Trophoblast cell (in vitro differentiated cells and primary cell): ENCODE data around the gene PRKAR1B.

ENCODE experiments used
- DNase-seq, 2 donors: peaks; one replicate each; pipeline ENCODE4 v3.0.0-alpha.2; 2016
- H2AFZ ChIP-seq: 2 replicates; pipeline ENCODE4 v1.6.1; 2013; ENCODE audit warnings: low read length, moderate library complexity, mild to moderate bottlenecking; ENCODE audit not compliant: insufficient read depth, poor library complexity
- H2AK5ac ChIP-seq: 2 replicates; pipeline ENCODE4 v1.6.1; 2013; ENCODE audit warnings: mild to moderate bottlenecking, low read length
- H2BK120ac ChIP-seq: 2 replicates; pipeline ENCODE4 v1.6.1; 2013; ENCODE audit warnings: low read length, mild to moderate bottlenecking, moderate library complexity; ENCODE audit not compliant: insufficient read depth, poor library complexity
- H2BK12ac ChIP-seq: 2 replicates; pipeline ENCODE4 v1.6.1; 2013; ENCODE audit warnings: mild to moderate bottlenecking, low read length, moderate library complexity
- H2BK5ac ChIP-seq: 2 replicates; pipeline ENCODE4 v1.6.1; 2013; ENCODE audit warnings: low read length, low read depth, moderate library complexity, mild to moderate bottlenecking; ENCODE audit not compliant: poor library complexity
- H3K14ac ChIP-seq: 2 replicates; pipeline ENCODE4 v1.6.1; 2013; ENCODE audit warnings: mild to moderate bottlenecking, low read length
- H3K18ac ChIP-seq: 2 replicates; pipeline ENCODE4 v1.6.1; 2013; ENCODE audit warnings: mild to moderate bottlenecking, low read length
- H3K23ac ChIP-seq: 2 replicates; pipeline ENCODE4 v1.6.1; 2013; ENCODE audit warnings: low read length
- H3K27ac ChIP-seq: 2 replicates; pipeline ENCODE4 v1.5.1; 2013; ENCODE audit warnings: low read depth, mild to moderate bottlenecking, inconsistent platforms, low read length, moderate library complexity
- H3K27me3 ChIP-seq: 2 replicates; pipeline ENCODE4 v1.6.1; 2013; ENCODE audit warnings: inconsistent platforms, mild to moderate bottlenecking, low read length, moderate library complexity; ENCODE audit not compliant: insufficient read depth
- H3K36me3 ChIP-seq, 2 experiments: 1 replicate in 1 of 2; 2 replicates in 1 of 2; pipeline ENCODE4 v1.6.1; 2013; ENCODE audit warnings: low read length in 2 of 2, mild to moderate bottlenecking in 2 of 2, moderate library complexity in 1 of 2; ENCODE audit not compliant: insufficient read depth in 2 of 2, control insufficient read depth in 1 of 2
- H3K4ac ChIP-seq: 2 replicates; pipeline ENCODE4 v1.6.1; 2013; ENCODE audit warnings: low read depth, mild to moderate bottlenecking, low read length, moderate library complexity
- H3K4me1 ChIP-seq, 2 experiments: 1 replicate in 1 of 2; 2 replicates in 1 of 2; pipeline ENCODE4 v1.6.1; 2013; ENCODE audit warnings: low read length in 2 of 2, mild to moderate bottlenecking in 2 of 2, moderate library complexity in 1 of 2; ENCODE audit not compliant: insufficient read depth in 2 of 2, control insufficient read depth in 1 of 2
- H3K4me2 ChIP-seq: 2 replicates; pipeline ENCODE4 v1.6.1; 2013; ENCODE audit warnings: inconsistent platforms, mild to moderate bottlenecking, low read length, moderate library complexity
- H3K4me3 ChIP-seq: 2 replicates; pipeline ENCODE4 v1.5.1; 2013; ENCODE audit warnings: mild to moderate bottlenecking, low read depth, low read length, inconsistent platforms
- H3K79me1 ChIP-seq: one replicate; pipeline ENCODE4 v1.6.1; 2013; ENCODE audit warnings: low read length
- H3K79me2 ChIP-seq: 2 replicates; pipeline ENCODE4 v1.6.1; 2013; ENCODE audit warnings: low read length, mild to moderate bottlenecking; ENCODE audit not compliant: control insufficient read depth, insufficient read depth, poor library complexity
- H3K9ac ChIP-seq: 2 replicates; pipeline ENCODE4 v1.6.1; 2013; ENCODE audit warnings: mild to moderate bottlenecking, low read length
- H3K9me3 ChIP-seq: 2 replicates; pipeline ENCODE4 v1.6.1; 2013; ENCODE audit warnings: low read depth, mild to moderate bottlenecking, control low read depth, inconsistent platforms, low read length; ENCODE audit not compliant: insufficient read depth
- H4K12ac ChIP-seq: 2 replicates; pipeline ENCODE4 v1.6.1; 2013; ENCODE audit warnings: low read depth, mild to moderate bottlenecking, low read length, moderate library complexity
- H4K8ac ChIP-seq: 2 replicates; pipeline ENCODE4 v1.6.1; 2013; ENCODE audit warnings: low read depth, mild to moderate bottlenecking, low read length, moderate library complexity
- H4K91ac ChIP-seq: one replicate; pipeline ENCODE4 v1.6.1; 2013; ENCODE audit warnings: low read depth, mild to moderate bottlenecking, low read length, moderate library complexity
- WGBS: extraction: QIAGEN DNeasy Blood & Tissue Kit; methylation state at CpG from one replicate; pipeline ENCODE4 v1.1.7; 2013; ENCODE audit warnings: missing lambda C conversion rate; ENCODE audit not compliant: insufficient read length, insufficient coverage; ENCODE audit errors: extremely low coverage; 5-methylcytosine and 5-hydroxymethylcytosine counted together

Gene PRKAR1B

GRCh38 chr7:761631-762030 lies 34.5 kb upstream of the PRKAR1B start:
- no CpG with 5 or more reads among the region's 11 CpGs for WGBS
- H3K4me1 ChIP-seq, result no peaks in the 10 kb centered on the region
- peaks cover 53 to 63% of the 10 kb centered on the region in 2 experiments for H3K36me3 ChIP-seq
- H4K12ac ChIP-seq, result no peak overlapping the region
- no peak overlapping the region for H3K4me3 ChIP-seq
- no peaks in the 10 kb centered on the region for H3K27me3 ChIP-seq
- H3K9me3 ChIP-seq, result peaks cover 3% of the 10 kb centered on the region
- H3K18ac ChIP-seq, result no peak overlapping the region
- no peaks in the 10 kb centered on the region for H3K79me2 ChIP-seq
- H3K79me1 ChIP-seq, result no peaks in the 10 kb centered on the region
- no peak overlapping the region for H2AK5ac ChIP-seq
- no peak overlapping the region for H4K91ac ChIP-seq
- no peak overlapping the region for H2BK120ac ChIP-seq
- H3K4me2 ChIP-seq, result no peak overlapping the region
- no peak overlapping the region for H2BK12ac ChIP-seq
- no peak overlapping the region for H3K9ac ChIP-seq
- no peak overlapping the region for H2BK5ac ChIP-seq
- H3K14ac ChIP-seq, result no peak overlapping the region
- DNase-seq, result no peak
- H2AFZ ChIP-seq, result no peak overlapping the region
- H3K23ac ChIP-seq, result no peak overlapping the region
- no peak overlapping the region for H3K4ac ChIP-seq
- H3K27ac ChIP-seq, result no peak overlapping the region
- H4K8ac ChIP-seq, result no peak overlapping the region

GRCh38 chr7:761101-761500 lies 34.0 kb upstream of the PRKAR1B start:
- no peak overlapping the region for H3K4me3 ChIP-seq
- H4K8ac ChIP-seq, result no peak overlapping the region
- H2BK12ac ChIP-seq, result no peak overlapping the region
- no peak overlapping the region for H4K12ac ChIP-seq
- no peak for DNase-seq
- H3K27ac ChIP-seq, result no peak overlapping the region
- peaks cover 3% of the 10 kb centered on the region for H3K9me3 ChIP-seq
- H2AK5ac ChIP-seq, result no peak overlapping the region
- no peak overlapping the region for H2BK120ac ChIP-seq
- H3K4me2 ChIP-seq, result no peak overlapping the region
- H3K36me3 ChIP-seq, result peaks cover 55 to 66% of the 10 kb centered on the region in 2 experiments
- no peaks in the 10 kb centered on the region for H3K27me3 ChIP-seq
- no peak overlapping the region for H3K23ac ChIP-seq
- H3K14ac ChIP-seq, result no peak overlapping the region
- no peaks in the 10 kb centered on the region for H3K79me1 ChIP-seq
- no peaks in the 10 kb centered on the region for H3K79me2 ChIP-seq
- H3K9ac ChIP-seq, result no peak overlapping the region
- H3K4ac ChIP-seq, result no peak overlapping the region
- no peak overlapping the region for H4K91ac ChIP-seq
- no peak overlapping the region for H2BK5ac ChIP-seq
- no peak overlapping the region for H2AFZ ChIP-seq
- no CpG with 5 or more reads among the region's 12 CpGs for WGBS
- H3K4me1 ChIP-seq, result no peaks in the 10 kb centered on the region
- H3K18ac ChIP-seq, result no peak overlapping the region

GRCh38 chr7:760006-760405 lies 32.9 kb upstream of the PRKAR1B start:
- Histone ChIP-seq H3K79me2 (no peaks in the 10 kb centered on the region), H3K9me3 (peaks cover 3% of the 10 kb centered on the region)

GRCh38 chr7:759569-759968 lies 32.5 kb upstream of the PRKAR1B start:
- H3K4me1 ChIP-seq, result no peaks in the 10 kb centered on the region
- H3K4me2 ChIP-seq, result no peak overlapping the region
- H3K79me2 ChIP-seq, result no peaks in the 10 kb centered on the region
- H2BK120ac ChIP-seq, result no peak overlapping the region
- H2BK12ac ChIP-seq, result no peak overlapping the region
- peaks cover 3% of the 10 kb centered on the region for H3K9me3 ChIP-seq
- peaks cover 54 to 65% of the 10 kb centered on the region in 2 experiments for H3K36me3 ChIP-seq
- no peak overlapping the region for H3K23ac ChIP-seq
- no peaks in the 10 kb centered on the region for H3K27me3 ChIP-seq
- WGBS, result no CpG with 5 or more reads among the region's 8 CpGs
- H4K12ac ChIP-seq, result no peak overlapping the region
- no peak overlapping the region for H3K18ac ChIP-seq
- H3K27ac ChIP-seq, result no peak overlapping the region
- H3K79me1 ChIP-seq, result no peaks in the 10 kb centered on the region
- H2BK5ac ChIP-seq, result no peak overlapping the region
- no peak overlapping the region for H3K4me3 ChIP-seq
- no peak overlapping the region for H3K9ac ChIP-seq
- no peak overlapping the region for H2AK5ac ChIP-seq
- H2AFZ ChIP-seq, result no peak overlapping the region
- H3K4ac ChIP-seq, result no peak overlapping the region
- H4K91ac ChIP-seq, result no peak overlapping the region
- no peak overlapping the region for H3K14ac ChIP-seq
- H4K8ac ChIP-seq, result no peak overlapping the region
- DNase-seq, result no peak

More at GRCh38 chr7:760006-760405, 32.9 kb upstream of the PRKAR1B start:
- Histone ChIP-seq H2BK120ac (no peak overlapping the region), H3K27ac (no peak overlapping the region), H4K12ac (no peak overlapping the region), H3K36me3 (peaks cover 52 to 63% of the 10 kb centered on the region in 2 experiments), H3K79me1 (no peaks in the 10 kb centered on the region), H4K8ac (no peak overlapping the region), H3K23ac (no peak overlapping the region), H3K9ac (no peak overlapping the region), H3K27me3 (no peaks in the 10 kb centered on the region), H2BK5ac (no peak overlapping the region), H2AK5ac (no peak overlapping the region), H3K4me3 (no peak overlapping the region), H3K4ac (no peak overlapping the region), H4K91ac (no peak overlapping the region), H3K4me1 (no peaks in the 10 kb centered on the region), H3K4me2 (no peak overlapping the region), H3K14ac (no peak overlapping the region), H3K18ac (no peak overlapping the region), H2AFZ (no peak overlapping the region), H2BK12ac (no peak overlapping the region)
- DNase-seq, result no peak
- no CpG with 5 or more reads among the region's 16 CpGs for WGBS
